ENCODE results near the gene GJB4.
"Not testable (repeated sequence)": the region's sequence is repeated elsewhere in the genome, so short reads cannot be mapped to it uniquely, and the experiment has no call there.

Gene GJB4

DNA sequence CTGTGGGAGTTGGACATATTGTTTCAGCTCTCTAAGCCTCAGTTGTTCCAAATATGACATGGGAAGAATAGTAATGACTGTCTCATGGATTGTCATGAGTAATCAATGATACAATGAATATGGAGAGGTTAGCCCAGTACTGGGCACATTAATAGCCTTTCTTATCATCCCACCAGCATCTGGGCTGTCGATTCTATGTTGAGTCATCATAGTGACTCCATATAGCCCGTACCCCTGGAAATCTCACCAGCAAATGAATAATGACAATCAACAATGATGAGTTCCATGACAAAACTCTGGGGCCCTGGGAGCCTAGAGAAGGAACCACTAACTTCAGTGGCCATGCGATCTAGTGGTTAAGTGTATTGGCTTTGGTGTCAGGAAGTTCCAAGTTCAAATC, 44.4 kb upstream of the GJB4 start:
- TF ChIP-seq, protein P1, sequence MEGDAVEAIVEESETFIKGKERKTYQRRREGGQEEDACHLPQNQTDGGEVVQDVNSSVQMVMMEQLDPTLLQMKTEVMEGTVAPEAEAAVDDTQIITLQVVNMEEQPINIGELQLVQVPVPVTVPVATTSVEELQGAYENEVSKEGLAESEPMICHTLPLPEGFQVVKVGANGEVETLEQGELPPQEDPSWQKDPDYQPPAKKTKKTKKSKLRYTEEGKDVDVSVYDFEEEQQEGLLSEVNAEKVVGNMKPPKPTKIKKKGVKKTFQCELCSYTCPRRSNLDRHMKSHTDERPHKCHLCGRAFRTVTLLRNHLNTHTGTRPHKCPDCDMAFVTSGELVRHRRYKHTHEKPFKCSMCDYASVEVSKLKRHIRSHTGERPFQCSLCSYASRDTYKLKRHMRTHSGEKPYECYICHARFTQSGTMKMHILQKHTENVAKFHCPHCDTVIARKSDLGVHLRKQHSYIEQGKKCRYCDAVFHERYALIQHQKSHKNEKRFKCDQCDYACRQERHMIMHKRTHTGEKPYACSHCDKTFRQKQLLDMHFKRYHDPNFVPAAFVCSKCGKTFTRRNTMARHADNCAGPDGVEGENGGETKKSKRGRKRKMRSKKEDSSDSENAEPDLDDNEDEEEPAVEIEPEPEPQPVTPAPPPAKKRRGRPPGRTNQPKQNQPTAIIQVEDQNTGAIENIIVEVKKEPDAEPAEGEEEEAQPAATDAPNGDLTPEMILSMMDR (IDR thresholded peaks at IDR 0.05; ENCODE audit: borderline replicate concordance, insufficient read depth, low read depth, low read length) = no peak
- H3K4me3 ChIP-seq (ENCODE audit: low read depth, low read length) = no peak overlapping the region

DNA sequence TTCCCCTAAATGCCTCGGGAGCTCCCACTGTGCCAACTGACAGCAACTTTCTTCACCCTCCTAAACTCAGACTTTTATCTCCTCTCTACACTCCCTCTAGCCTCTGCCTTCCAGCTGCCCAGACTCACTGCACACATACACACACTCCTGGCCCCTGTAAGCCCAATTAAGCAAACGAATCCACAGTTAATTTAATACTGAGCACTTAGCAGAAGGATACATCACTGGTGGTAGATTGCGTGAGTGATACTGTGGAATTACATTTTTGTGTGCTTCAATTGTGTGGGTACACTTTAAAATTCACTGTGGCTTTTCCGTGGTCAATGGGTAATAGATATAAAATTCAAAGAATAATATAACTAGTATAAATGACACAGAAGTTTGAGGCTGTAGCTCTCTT, 38.3 kb upstream of the GJB4 start:
- no peak overlapping the region for H3K4me3 ChIP-seq (ENCODE audit: low read depth, low read length)
- TF ChIP-seq, protein P1 (IDR thresholded peaks at IDR 0.05; ENCODE audit: borderline replicate concordance, insufficient read depth, low read depth, low read length) = no peak

DNA sequence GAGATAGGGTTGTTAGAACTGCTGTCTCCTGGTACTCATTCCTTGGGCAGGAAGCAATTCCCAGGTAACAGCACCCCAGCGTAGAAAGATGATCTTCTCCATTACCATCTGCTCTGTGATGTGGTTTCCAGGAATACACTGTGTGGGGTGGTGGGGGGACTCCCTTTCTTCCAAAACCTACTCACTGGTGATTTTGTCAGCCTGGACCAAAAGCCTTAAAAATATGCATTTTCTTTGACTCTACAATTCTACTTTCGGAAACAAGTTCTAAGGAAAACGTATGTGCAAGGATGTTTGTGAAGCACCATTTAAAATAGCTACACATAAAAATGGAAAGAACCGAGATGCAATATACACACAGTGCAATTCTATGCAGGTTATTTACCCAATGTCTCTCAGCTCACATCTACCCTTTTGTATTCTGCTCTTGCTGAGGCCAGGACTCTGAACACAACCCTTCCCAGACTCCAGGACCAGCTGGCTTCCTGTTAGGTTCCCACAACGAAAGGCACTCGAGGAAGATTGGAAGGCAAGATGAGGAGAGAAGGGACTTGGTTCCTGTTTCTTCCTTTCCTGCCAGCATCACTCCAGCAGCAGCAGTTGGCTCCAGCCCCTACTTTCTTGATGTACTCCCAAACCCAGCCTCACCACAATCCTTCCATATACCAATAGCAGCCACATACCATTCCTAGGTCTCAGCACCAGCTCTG, 37.7 kb upstream of the GJB4 start:
- TF ChIP-seq, protein P1 (IDR thresholded peaks at IDR 0.05; ENCODE audit: borderline replicate concordance, insufficient read depth, low read depth, low read length) = no peak
- H3K4me3 ChIP-seq (ENCODE audit: low read depth, low read length) = no peak overlapping the region

DNA sequence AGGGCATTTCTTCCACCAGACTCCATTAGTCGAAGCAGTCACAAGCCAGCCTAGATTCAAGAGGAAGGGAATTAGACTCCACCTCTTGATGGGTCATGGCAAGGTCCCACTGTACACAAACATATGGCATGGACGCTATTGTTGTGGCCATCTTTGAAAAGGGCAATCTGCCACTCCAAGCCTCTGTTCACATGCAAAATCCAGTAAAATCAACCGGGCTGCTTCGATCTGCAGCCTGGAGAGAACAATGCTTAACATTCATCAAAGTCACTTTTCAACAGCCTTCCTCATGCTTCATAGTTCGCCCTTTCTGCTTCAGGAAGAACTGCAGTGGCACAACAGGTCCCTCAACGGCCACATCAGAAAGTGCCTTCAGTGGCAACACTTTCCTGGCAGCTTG, 32.7 kb upstream of the GJB4 start:
- TF ChIP-seq, protein P1 (IDR thresholded peaks at IDR 0.05; ENCODE audit: borderline replicate concordance, insufficient read depth, low read depth, low read length) = no peak
- no peak overlapping the region for H3K4me3 ChIP-seq (ENCODE audit: low read depth, low read length)

DNA sequence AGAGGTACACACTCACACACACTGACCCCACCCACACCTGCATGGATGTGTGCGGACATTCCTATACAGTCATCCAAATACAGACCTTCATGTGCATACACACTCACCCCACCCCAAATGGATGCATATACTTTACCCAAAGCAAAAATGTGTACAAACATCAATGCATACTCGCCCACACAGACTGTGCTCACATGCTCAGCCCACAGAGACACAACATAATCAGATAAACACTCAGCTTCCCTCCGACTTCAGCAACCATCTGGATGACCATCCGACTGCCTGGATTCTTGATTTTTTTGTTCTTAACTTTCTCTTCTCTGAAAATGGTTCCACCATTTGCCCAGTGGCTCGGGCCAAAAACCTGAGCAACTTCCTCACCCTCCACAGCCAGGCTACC, 29.1 kb upstream of the GJB4 start:
- TF ChIP-seq, protein P1 (IDR thresholded peaks at IDR 0.05; ENCODE audit: borderline replicate concordance, insufficient read depth, low read depth, low read length) = no peak
- no peak overlapping the region for H3K4me3 ChIP-seq (ENCODE audit: low read depth, low read length)

DNA sequence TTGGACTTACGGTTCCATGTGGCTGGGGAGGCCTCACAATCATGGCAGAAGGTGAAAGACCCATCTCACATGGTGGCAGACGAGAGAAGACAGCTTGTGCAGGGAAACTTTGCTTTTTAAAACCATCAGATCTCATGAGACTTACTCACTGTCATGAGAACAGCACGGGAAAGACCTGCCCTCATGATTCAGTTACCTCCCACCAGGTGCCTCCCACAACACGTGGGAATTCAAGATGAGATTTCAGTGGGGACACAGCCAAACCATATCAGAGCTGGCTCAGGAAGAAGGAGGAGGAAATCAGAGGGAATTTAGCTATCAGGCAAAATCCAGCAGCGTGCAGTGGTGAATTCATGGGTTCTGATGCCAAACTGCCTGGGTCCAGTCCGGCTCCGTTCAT, 26.7 kb upstream of the GJB4 start:
- H3K4me3 ChIP-seq (ENCODE audit: low read depth, low read length) = not testable (repeated sequence)

DNA sequence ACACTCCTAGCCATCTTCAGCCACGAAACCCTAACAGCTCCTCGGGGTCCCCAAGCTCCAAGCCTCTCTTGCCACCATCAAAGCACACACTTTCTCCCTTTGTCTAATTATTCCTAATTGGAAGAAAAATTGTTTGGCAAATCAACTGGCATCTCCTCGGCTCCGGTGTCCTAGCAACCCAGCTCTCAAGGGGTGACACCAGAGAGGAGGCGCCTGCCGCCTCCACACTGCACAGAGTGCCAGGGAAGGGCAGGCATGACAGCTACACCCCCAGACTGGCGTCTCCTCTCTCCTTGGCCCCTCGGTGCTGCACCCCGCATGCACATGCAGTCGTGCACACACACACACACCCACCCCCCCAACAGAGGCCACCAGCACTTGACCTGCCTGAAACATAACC, 22.8 kb upstream of the GJB4 start:
- TF ChIP-seq, protein P1 (IDR thresholded peaks at IDR 0.05; ENCODE audit: borderline replicate concordance, insufficient read depth, low read depth, low read length) = no peak
- H3K4me3 ChIP-seq (ENCODE audit: low read depth, low read length) = no peak overlapping the region

DNA sequence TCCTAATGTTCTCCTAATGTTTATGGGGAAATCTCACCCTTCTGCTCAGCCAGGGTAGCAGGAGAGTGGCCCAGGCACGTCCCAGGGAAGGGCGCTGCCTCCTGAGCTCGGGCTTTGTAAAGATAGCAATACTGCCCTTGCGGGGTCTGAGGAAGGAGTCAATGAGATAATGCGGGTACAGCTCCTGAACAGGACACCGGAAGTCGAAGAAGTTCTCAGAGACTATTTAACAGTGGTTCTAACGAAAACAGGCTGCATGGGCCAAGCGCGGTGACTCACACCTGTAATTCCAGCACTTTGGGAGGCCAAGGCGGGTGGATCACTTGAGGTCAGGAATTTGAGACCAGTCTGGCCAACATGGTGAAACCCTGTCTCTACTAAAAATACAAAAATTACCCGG, 22.3 kb upstream of the GJB4 start:
- not testable (repeated sequence) for H3K4me3 ChIP-seq (ENCODE audit: low read depth, low read length)

Measured in GM12875 (cell line).